Right ventricle myocardium superior (tissue), 1 donor: ENCODE results near the gene PAX2. TPM values are rescaled to one million over a fixed set of nuclear protein-coding genes. Genes with fewer than 3 reads are reported as not detected.

Experiments used
- ATAC-seq: fragments of 200-7000 bp; cut with Tn5 transposase; one replicate; pipeline ENCODE4 v1.9.1; 2020; ENCODE audit warnings: mild to moderate bottlenecking; ENCODE audit not compliant: poor library complexity
- DNase-seq: peaks from one replicate; pipeline ENCODE4 v3.0.0-alpha.2; 2020
- intact Hi-C: fragments of 100-400 bp; cut with DNase I; formaldehyde crosslinking; loops from one replicate; pipeline ENCODE4 v1.11.2; 2022
- total RNA-seq: library from RNA; stranded (reverse); fragmentation: NEBNext Ultra II Directional; extraction: Animal tissue kit (Norgen Biotek cat#: 25700); gene quantifications from one replicate; pipeline ENCODE4 v1.2.1, GENCODE V29; 2021
- donor health status: DM: no; HTN: yes; CAD: no; lungs with severe emphysema.

The PAX2 gene
- total RNA-seq, 1 donor from 2014 or later: not detected

DNA sequence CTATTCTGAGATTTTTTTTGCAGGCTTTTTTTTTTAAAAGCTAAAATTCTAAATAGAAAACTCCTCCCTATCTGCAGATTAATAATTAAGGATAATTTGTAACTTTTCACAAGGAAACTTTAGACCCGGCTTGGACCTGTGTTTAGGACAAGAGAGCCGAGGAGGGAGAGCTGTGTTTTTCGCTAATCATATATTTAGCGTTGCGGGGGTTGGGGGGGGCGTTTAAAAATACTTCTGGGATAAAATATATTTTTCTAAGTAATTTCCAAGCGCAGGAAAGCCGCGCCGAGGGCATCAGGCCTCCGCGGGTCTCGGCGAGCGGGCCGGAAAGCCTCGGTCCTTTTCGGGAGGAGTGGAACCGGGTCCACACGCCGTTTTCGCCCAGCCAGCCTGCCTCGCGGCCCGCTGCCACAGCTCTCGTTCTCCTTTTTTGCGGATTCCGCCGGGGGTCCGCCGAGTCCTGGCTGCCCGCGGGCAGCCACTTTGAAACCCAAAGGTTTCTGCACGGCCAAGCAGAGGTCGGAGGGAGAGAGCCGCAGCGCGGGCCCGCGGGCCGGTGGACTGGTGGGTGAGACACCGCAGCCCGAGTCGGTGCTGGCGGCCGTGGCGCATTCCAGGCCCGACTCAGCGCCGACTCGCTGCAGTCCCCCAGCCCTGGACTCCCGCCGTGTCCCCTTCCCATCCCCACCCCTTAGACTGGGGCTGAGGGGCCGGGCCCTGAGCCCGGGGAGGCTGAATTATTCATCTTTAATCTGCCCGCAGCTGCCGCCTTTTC is 2.3 kb downstream of the PAX2 start:
- DNase-seq (no peak), ATAC-seq (no peak)
- intact Hi-C loops: no loop called here

DNA sequence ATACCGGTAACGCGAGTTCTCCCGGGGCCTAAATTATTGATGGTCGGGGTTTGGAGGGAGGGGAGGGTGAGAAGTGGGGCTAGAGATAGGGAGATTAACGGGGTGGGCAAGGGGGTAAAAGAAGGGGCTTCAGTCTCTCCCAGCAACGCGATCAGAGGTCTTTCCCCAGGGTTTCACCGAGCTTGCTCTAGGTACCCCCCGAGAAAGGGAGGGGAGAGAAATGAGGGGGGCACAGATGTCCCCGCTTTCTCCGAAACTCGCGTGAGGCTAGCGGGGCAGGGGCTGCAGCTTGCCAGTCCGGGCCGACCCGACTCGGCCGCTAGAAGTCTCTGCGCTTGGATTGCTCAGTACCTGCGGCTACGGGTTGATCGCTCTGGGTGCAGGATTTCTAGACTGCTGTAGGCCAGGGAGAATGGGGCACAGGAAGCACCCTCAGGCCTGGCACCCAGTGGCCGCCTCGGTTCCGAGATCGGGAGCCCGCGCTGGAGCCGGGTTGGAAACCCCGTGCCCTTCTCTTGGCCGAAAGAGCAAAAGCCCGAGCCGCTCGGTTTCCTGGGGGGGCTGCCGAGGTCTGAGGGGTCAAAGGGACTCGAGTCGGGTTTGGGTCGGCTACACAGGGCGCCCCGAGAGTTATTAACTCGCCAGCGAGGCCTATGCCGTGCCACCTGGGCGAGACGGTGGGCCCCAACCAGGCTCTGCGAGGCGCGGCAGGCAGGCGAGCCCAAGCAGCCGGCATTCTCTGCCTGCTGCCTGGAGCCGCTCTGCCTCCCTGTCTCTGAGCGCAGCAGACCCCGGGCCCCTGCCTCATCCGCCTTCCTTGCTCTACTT is 3.1 kb downstream of the PAX2 start:
- intact Hi-C loops: no loop called here
- DNase-seq: no peak
- ATAC-seq: no peak

DNA sequence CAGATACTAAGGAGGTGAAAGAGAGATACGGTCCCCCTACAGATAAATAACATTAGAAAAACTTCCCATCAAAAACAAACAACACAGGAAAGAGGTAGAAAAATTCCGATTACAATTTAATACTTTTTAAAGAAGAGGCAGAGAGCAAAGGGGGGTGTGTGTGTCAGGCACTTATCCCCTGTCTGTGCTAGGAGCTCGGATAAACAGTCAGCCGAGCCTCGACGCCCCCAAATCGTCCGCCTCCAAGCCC is 3.6 kb downstream of the PAX2 start:
- intact Hi-C loops: no loop called here
- ATAC-seq: no peak
- no peak for DNase-seq

DNA sequence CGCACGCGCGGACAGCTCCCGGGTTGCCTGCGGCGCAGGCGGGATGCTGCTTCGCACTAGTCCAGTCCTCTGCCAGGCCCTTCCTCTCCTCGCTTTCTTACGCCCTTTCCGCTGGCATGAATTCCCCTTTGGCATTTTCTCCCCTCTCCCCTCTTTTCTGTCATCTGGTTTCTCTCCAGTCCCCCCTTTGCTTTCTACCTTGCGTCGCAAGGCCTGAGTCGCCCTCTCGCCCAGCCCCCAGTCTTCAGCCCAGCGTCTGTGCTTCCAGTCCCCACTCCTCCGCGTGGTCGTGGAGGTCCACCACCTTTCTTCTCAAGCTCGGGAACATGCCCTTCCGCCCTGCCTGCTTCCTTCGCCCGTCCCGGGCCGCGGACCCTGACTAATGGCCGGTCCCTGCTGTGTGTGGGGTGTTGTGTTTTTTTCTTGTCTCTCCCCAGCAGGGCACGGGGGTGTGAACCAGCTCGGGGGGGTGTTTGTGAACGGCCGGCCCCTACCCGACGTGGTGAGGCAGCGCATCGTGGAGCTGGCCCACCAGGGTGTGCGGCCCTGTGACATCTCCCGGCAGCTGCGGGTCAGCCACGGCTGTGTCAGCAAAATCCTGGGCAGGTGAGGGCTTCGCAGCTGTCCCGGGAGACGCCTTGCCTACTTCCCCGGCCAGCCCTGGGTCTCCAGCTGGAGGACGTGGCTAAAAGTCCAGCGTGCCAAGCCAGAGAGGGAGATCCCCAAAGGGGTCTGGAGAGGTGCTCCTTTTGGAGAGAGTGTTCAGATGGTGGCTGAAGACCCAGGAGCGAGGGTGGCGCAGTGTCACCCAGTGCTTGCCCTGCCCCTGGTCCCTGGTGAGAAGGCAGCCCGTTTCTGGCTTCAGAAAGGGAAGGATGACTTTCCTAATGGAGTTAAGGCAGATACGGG is 4.2 kb downstream of the PAX2 start:
- intact Hi-C loops: no loop called here
- DNase-seq (no peak), ATAC-seq (no peak)

DNA sequence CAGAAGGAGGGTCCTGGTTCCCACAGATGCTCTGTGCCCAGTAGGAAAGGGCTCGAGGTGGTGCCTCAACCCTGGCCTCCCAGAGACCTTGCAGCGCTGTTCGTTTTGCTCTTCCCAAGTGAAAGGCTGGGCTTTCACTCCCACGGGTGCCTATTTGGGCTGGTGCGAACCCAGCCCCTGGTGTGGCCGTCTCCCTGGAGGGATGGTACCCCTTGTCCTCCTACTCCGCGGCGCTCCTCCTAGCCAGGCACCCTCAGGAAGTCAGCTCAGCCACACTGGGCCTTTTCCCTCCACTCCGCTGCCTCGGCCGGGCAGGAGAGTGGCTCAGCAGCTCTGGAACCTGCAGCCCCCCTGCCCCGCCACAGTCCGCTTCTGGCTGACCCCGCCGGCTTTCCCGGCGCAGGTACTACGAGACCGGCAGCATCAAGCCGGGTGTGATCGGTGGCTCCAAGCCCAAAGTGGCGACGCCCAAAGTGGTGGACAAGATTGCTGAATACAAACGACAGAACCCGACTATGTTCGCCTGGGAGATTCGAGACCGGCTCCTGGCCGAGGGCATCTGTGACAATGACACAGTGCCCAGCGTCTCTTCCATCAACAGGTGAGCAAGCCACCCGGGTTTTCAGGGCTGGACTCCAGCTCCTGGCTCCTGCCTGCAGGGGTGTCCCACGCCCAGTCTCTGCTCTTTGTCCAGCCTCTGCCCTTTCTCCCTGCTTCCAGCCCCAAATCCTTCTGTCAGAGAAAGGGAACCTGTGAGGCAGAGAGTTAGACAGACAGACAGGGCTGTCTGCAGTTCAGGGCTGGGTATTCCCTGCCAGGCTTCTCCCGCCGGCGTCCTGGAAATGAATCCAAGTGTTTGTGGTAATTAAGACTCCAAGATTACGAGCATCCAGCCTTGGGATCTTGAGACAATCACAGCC is 5.2 kb downstream of the PAX2 start:
- ATAC-seq (no peak), DNase-seq (no peak)
- intact Hi-C loops: no loop called here

DNA sequence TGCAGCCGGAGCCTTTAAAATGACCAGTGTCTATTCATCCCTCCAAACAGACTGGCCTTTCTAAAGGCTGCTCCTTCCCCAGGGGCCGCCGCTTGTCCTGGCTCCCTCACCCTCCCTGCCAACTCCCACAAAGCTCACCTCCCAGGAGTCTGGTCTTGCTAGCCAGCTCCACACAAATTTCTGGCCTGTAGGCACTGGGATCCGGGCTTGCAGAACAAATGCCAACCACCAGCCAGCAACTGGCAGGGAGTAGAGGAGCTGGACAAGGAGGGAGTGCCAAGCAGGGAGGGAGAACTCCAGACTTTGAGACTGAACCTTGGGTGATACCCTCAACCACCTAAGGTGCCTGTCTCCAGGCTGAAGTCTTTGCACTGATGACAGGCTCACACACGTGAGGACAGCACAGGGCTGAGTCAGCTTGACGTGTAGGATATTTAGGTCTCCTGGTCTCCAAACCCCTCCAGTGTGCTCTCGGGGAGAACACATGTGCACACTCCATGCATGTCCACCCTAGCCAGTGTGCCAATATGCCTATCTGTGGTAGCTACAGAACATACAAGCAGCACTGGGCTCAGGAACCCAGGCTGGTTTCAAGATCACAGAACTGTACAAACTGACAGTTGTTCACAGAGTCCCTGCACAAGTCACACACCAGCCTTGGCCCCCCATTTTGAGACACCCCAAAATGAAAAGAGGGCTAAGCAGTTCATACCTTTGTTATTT is 6.0 kb downstream of the PAX2 start:
- ATAC-seq (no peak), DNase-seq (no peak)
- intact Hi-C loops: no loop called here

DNA sequence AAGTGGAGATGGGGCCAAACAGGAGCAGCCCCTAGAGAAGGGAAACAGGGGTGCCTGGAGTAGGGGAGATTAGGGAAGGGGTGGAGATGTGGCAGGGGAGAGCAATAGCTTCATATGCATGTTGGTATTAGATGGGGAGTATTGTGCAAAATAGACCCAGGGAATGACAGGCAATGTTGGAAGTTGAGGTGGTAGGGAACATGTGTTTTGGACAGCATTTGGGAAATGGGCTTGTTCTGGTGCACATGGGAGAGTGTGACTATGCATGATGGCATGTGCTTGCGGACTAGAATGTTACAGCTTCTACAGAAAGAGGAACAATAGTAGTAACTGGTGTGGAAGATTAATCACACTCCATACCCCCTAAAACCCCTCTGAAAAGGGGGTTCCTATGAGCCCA is 10.4 kb downstream of the PAX2 start:
- ATAC-seq (no peak), DNase-seq (no peak)
- intact Hi-C loops: no loop called here

DNA sequence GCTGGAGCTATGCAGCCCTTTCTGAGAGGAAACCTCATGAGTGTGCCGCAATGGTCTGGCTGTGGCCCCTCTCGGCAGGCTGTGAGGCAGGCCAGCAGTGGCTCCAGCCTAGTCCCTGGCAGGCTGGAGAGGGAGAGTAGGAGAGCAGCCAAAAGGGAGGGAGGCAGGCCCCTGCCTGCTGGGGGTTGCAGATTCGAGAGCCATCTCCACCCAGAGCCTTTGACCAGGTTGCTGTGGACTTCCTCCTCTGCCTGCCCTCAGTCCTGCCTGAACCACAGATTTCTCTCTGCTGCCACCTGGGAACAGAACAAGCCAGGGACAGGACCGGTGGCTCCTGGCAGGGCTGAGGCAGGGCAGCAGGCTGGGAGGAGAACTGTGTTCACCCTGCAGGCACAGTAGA is 13.9 kb downstream of the PAX2 start:
- no peak for DNase-seq
- no peak for ATAC-seq
- intact Hi-C loops: no loop called here

DNA sequence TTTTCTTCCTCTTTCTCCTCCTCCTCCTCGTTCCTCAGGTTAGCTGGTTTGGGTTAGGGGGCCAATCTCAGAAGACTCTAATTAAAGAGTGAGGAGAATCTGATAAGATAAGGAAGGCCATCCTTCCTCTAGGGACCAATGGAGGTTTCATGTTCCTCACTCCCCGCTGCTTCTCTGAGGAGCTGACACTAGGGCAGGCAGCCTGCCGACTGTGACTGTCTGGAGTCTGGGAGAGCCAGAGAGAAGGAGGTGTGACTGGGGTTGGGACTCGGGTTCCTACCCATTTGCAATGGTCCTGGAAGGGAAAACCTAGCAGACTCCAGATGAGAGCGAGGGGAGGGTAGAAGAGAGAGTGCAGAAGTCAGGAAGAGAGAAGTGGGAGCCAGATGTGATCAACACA is 15.3 kb downstream of the PAX2 start:
- ATAC-seq: no peak
- intact Hi-C loops: no loop called here

DNA sequence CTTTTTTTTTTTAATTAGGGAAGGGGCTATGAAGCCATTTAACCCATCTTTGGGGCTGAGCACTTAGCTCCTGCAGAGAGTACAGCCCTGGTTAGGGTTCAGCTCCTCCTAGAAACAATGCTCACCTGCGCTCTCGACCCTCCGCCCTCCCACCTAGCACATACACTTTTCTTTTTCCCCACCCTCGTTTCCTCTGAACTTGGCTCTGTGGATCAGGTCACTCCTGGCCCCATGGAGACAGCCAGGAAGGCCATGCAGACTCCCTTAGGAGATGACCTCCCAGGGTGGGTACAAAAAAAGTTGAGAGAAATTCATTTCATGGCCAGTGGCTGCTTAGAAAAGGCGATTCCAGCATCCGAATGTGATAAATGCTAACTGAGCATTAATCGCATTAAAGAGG is 15.8 kb downstream of the PAX2 start:
- intact Hi-C loops: no loop called here
- no peak for ATAC-seq
- no peak for DNase-seq

More for the DNA sequence above, 15.3 kb downstream of the PAX2 start:
- DNase-seq: no peak

DNA sequence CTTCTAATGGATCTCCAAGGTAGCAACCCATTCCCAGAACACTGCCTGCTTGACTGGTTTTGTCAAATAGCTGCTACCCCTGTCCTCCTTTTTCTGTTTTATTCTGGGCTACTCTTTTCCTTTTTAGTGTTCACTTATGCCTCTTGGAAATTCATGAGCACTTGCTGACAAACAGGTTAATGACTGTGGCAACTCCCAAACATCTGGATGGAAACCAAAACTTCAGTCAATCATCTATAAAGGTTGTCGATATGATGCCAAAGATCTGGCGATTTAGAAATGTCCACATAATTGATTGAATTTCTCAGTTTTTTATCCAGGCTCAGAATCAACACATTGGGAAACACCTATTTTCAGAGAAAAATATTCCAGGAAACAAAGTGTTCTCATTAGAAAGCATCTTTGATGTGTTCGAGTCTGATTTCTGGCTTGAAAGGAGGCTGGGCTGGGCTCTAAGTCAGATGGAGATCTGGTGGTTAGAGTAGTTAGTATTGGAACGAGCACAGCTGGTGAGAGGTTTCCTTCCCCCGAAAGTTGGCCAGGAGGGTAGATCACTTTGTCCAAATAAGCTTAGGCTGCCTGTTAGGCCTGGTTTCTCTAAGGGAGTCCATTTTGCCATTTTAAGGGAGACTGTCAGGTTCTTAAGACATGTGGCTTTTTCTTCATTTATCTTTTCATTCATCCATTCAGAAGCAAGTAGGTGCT is 17.8 kb downstream of the PAX2 start:
- intact Hi-C loops: no loop called here
- DNase-seq (no peak), ATAC-seq (no peak)

DNA sequence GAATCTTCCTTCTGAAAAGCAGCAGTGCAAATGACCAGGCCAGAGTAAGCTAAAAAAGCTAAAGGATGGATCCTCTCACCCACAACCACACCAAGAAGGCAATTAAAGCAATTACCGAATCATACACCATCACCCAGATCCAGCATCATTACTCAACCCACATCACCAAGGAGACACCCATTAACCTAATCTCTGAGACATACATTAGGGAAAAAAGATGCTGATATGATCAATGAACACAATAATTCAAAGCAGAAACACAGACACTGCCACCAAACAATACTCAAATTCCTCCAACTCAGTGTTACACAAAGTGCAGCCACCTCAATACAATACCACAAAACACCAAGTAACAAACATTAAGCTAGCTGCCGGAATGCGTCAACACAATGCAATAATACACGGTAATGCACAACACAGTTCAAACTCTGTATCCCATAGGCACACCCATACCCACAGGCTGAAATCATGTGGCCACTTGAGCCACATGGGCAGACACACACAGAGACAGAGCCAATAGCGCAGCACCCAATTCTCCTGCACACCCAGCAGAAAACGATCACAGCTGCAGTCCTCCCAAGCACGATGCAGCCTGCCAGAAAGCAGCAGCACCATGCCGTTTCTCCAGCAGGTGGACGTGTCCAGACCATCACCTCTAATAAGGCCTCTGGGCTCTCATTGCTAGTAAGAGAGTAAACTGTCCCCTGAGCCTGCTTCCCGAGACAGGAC is 21.5 kb downstream of the PAX2 start:
- DNase-seq: no peak
- ATAC-seq: no peak
- intact Hi-C loops: no loop called here

DNA sequence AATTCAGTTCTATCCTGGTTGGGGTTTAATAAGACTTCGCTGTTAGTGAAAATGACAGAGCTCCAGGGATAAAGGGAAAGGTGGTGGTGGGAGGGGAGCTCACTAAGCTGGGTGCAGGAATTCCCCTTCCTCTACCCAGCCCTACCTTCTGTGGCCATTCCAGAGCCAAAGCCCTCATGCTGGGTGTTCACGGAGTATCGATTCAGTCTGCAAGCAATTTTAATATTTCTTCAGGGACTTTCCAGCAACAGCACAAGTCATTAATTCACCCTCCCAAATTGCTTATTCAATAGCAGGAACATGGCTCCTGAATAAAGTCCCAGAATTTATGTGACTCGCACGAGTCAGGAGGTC is 22.0 kb downstream of the PAX2 start:
- ATAC-seq (no peak), DNase-seq (no peak)
- intact Hi-C loops: no loop called here

DNA sequence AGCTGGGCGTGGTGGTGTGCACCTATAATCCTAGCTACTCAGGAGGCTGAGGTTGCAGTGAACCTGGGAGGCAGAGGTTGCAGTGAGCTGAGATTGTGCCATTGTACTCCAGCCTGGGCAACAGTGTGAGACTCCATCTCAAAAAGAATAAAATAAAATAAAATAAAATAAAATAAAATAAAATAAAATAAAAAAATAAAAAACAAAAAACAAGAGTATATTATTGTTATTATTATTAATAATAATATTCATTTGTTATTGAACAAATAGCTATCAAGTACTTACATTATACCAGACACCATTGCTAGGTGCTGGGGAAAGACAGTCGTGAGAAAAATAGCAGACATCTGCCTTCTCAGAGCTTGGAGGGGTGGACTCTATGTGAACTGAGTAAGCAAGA is 24.1 kb downstream of the PAX2 start:
- intact Hi-C loops: no loop called here
- DNase-seq (no peak), ATAC-seq (no peak)

DNA sequence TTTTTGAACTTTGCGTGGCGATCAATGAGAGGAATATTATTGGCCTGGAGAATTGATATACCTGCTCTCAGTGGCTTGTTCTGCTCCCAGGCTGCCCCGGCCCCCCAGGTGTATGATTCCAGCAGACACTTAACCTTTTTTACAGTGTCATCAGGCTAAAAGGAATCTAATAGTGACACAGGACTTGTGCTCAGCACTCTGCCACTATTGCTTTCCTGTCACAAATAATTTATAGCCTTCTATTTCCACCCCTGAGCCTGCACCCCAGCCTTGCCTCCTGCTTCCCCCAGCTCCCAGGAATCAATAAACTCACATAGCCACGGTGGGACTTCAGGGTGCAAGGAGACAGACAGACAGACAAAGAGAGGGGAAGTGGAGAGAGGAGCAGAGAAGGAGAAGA is 28.3 kb downstream of the PAX2 start:
- intact Hi-C loops: no loop called here
- ATAC-seq (no peak), DNase-seq (no peak)

DNA sequence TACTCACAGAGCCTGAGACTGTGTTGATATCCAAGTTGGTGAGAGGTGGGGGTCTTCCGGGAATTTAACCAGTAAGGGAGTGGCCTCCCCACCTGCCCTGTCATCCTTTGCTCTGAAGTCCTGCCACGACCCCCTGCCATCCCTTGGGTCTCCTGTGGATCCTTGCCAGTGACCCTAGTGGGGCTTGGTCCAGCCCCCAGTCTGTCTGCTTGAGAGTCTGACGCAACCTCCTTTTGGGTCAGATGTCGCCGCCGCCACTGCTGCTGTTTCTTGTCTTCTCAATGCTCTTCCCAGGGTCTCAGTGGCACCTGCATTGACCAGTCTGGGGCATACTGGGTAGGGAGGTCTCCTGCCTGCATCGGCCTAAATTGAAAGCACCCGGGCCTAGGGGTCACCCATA is 28.8 kb downstream of the PAX2 start:
- DNase-seq (no peak), ATAC-seq (no peak)
- intact Hi-C loops: no loop called here

DNA sequence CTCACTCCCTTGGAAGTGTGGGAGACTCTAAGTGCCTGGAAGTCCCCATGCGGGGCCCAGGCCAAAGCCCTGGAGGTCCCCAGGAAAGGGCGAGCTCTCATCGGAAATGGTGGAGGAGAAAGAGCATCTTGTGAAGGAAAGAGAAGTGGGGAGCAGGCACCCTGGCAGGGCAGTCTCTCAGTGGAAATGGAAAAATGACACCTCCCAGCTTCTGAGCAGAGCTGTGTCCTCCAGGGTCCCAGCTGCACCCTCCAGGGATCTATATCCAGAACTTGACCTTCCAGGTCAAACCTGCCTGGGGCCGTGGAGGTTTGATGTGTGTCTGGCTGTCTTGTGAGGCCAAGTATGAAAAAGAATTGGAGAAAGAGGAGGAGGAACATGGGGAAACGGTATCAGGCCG is 29.5 kb downstream of the PAX2 start:
- no peak for DNase-seq
- ATAC-seq: no peak
- intact Hi-C loops: no loop called here
